A549 treated with DMSO at 1 μM for 4 hours (cell line): ENCODE data around the gene SGO2. TPM values are rescaled to one million over a fixed set of nuclear protein-coding genes. Genes with fewer than 3 reads are reported as not detected.

Experiments used
- total RNA-seq: library from RNA; stranded (reverse); fragments of 200-300 nt; extraction: Qiagen RNA extraction; gene quantifications from 5 replicates; pipeline ENCODE4 v1.2.3, GENCODE V29; 2022; ENCODE audit warnings: low read depth

The SGO2 gene
- 9.8 to 17.1 TPM (median 16.1 TPM) in 5 replicates for total RNA-seq

DNA sequence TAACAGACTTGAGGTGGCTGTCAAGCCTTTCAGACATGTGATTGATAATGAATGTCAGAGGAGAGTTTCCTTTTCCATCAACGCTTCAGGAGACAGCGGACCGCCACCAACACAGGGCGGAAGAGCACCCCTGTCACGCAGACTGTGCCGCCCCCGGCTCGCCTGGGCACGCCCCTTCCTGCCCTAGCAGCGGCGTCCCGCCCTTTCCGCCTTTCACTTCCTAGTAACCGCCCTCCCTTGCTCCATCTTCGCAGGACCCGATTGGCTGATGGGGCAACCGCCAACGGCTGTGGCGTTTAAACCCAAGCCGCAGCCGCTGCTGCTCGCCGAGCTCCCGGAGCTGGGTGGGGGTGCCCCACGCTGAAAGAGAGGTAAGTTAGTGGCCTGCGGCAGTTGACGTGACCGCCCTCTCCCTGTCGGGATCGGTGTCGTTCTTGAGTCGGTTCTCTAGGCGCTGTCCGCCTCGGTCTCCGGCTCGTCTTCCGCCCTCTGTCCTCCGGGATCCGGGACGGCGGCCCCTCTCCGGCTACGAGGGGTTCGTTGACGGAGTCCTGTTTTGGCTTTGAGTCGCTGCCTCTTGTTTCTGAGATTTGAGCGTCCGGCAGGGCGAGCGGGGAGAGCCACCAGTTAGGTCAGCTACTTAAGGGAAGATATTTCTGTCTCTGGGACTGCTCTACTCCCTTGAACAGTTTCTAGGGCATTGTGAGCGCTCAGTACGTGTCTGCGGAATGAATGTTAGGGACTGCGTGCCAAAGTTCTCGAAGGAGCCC is at the start of gene SGO2:
TSS of gene SGO2 (plus strand) at position 326 of the 770 bp plus-strand sequence. CDS start 6,769 bp downstream, outside the sequence.

DNA sequence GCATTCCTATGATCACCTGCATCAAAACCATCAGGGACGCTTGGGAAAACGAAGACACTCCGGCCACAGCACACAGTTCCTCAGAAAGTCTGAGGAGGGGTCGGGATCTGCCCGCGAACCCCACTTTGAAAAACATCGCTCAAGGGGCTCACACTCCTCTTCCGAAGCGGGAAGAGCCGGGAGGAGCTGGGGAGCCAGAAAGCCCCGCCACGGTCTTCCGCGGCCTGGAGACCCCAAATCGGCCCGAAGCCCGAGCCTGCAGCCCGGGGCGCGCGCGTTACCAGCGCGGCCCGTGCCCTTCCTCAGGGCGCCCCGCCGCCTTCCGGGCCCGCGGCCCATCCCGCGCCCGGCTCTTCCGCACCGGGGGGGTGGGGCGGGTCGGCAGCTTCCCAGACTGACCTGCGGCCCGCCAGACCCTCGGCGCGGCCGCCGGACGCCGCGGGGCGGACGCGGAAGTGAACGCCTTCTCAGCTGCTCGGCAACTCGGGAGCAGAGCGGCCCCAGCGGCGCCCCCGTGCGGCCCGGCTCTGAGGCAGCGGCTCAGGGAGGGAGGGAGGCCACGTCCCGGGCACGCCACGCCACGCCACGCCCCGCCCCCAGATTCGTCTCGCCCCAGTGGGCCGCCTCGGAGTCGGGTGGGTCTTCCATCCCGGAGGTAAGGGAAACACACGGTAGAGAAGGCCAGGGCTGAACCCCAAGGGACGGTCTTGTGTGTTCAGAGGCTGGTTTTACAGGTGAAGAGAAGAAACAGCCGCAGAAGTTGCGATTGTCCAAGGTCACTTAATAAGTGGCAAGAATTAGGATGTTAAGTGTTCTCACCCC is 16.2 kb upstream of the SGO2 start, which contains the start of gene KCTD18:
TSS of gene KCTD18 (minus strand) at position 457 of the 822 bp plus-strand sequence. CDS start 3,052 bp downstream, outside the sequence.

GRCh38 chr2:200585730-200586643 is 60.0 kb downstream of the SGO2 start, which contains the start of gene AOX1:
Gene AOX1 (plus strand): TSS chr2:200586014. CDS start chr2:200586109, 95 bp downstream.

Other genes with a start within 250 kb of the SGO2 start
- gene SPATS2L, start 219.5 kb upstream of the SGO2 start, total RNA-seq, result 118 to 147 TPM (median 139 TPM) in 5 replicates
- 8.9 to 12.6 TPM (median 9.3 TPM) in 5 replicates for gene KCTD18, start 16.1 kb upstream of the SGO2 start, total RNA-seq
- gene AOX1, start 59.8 kb downstream of the SGO2 start, total RNA-seq, result 2.9 to 4.8 TPM (median 3.3 TPM) in 5 replicates